HUES6 (cell line): ENCODE data around the gene TBX18.

ENCODE experiments used
- H3K27ac ChIP-seq: 2 replicates; pipeline ENCODE4 v1.7.0; 2013; ENCODE audit warnings: low read depth, mild to moderate bottlenecking, low read length, inconsistent platforms
- H3K27me3 ChIP-seq: 2 replicates; pipeline ENCODE4 v1.6.1; 2013; ENCODE audit warnings: low read length; ENCODE audit not compliant: control insufficient read depth, insufficient read depth
- H3K36me3 ChIP-seq: 2 replicates; pipeline ENCODE4 v1.6.1; 2013; ENCODE audit warnings: low read length; ENCODE audit not compliant: control insufficient read depth, insufficient read depth
- H3K4me1 ChIP-seq: 2 replicates; pipeline ENCODE4 v1.6.1; 2013; ENCODE audit warnings: low read length; ENCODE audit not compliant: control insufficient read depth, insufficient read depth
- H3K4me3 ChIP-seq: 2 replicates; pipeline ENCODE4 v1.5.1; 2013; ENCODE audit warnings: low read depth, low read length
- H3K9ac ChIP-seq: one replicate; pipeline ENCODE4 v1.6.1; 2013; ENCODE audit warnings: mild to moderate bottlenecking, low read length
- H3K9me3 ChIP-seq: 2 replicates; pipeline ENCODE4 v1.6.1; 2013; ENCODE audit warnings: low read depth, low read length; ENCODE audit not compliant: control insufficient read depth, insufficient read depth

Gene TBX18

GRCh38 chr6:84766118-84766798 lies 1.9 kb upstream of the TBX18 start:
- peaks cover 99% of the 10 kb centered on the region for H3K27me3 ChIP-seq

GRCh38 chr6:84763886-84764331 lies 489 bp downstream of the TBX18 start:
- Histone ChIP-seq H3K4me1 (peaks cover 13% of the 10 kb centered on the region; the same call in 1 of the 2 replicates), H3K27ac (no peak overlapping the region), H3K9ac (no peak overlapping the region), H3K36me3 (no peaks in the 10 kb centered on the region), H3K9me3 (no peaks in the 10 kb centered on the region), H3K27me3 (peaks cover 98% of the 10 kb centered on the region), H3K4me3 (peak overlapping the region; percentile 62)

More at GRCh38 chr6:84766118-84766798, 1.9 kb upstream of the TBX18 start:
- Histone ChIP-seq H3K4me3 (peak overlapping the region; percentile 44), H3K9ac (no peak overlapping the region), H3K9me3 (no peaks in the 10 kb centered on the region), H3K4me1 (peaks cover 13% of the 10 kb centered on the region; the same call in 1 of the 2 replicates), H3K27ac (no peak overlapping the region), H3K36me3 (no peaks in the 10 kb centered on the region)

GRCh38 chr6:84763003-84763885 lies 1.2 kb downstream of the TBX18 start:
- peaks cover 93% of the 10 kb centered on the region for H3K27me3 ChIP-seq
- H3K27ac ChIP-seq = no peak overlapping the region
- H3K36me3 ChIP-seq = no peaks in the 10 kb centered on the region
- peaks cover 13% of the 10 kb centered on the region; the same call in 1 of the 2 replicates for H3K4me1 ChIP-seq
- H3K9ac ChIP-seq = peak overlapping the region; percentile 33
- H3K9me3 ChIP-seq = no peaks in the 10 kb centered on the region
- H3K4me3 ChIP-seq = peak overlapping the region; percentile 62

GRCh38 chr6:84762220-84763002 lies 2.0 kb downstream of the TBX18 start:
- no peaks in the 10 kb centered on the region for H3K36me3 ChIP-seq
- H3K9ac ChIP-seq = no peak overlapping the region
- H3K27ac ChIP-seq = no peak overlapping the region
- H3K4me3 ChIP-seq = peak overlapping the region; percentile 62
- H3K4me1 ChIP-seq = peaks cover 11% of the 10 kb centered on the region; the same call in 1 of the 2 replicates
- peaks cover 85% of the 10 kb centered on the region for H3K27me3 ChIP-seq
- no peaks in the 10 kb centered on the region for H3K9me3 ChIP-seq

GRCh38 chr6:84758486-84758885 lies 5.9 kb downstream of the TBX18 start:
- Histone ChIP-seq H3K36me3 (no peaks in the 10 kb centered on the region), H3K27ac (no peak overlapping the region), H3K9me3 (no peaks in the 10 kb centered on the region), H3K27me3 (peaks cover 47% of the 10 kb centered on the region), H3K9ac (no peak overlapping the region), H3K4me1 (0 out of 2 replicates have a peak, but pooled peaks cover 5% of the 10 kb centered on the region), H3K4me3 (no peak overlapping the region)

- Histone ChIP-seq H3K27me3 (peaks cover 41% of the 10 kb centered on the region), H3K4me3 (no peak overlapping the region), H3K9ac (no peak overlapping the region), H3K27ac (no peak overlapping the region), H3K4me1 (no peaks in the 10 kb centered on the region), H3K36me3 (no peaks in the 10 kb centered on the region), H3K9me3 (no peaks in the 10 kb centered on the region)
Observed at GRCh38 chr6:84756877-84757276, 7.5 kb downstream of the TBX18 start.

GRCh38 chr6:84756466-84756865 lies 7.9 kb downstream of the TBX18 start:
- Histone ChIP-seq H3K36me3 (no peaks in the 10 kb centered on the region), H3K9ac (no peak overlapping the region), H3K4me3 (no peak overlapping the region), H3K27me3 (peaks cover 36% of the 10 kb centered on the region), H3K4me1 (no peaks in the 10 kb centered on the region), H3K9me3 (no peaks in the 10 kb centered on the region), H3K27ac (no peak overlapping the region)

- H3K9me3 ChIP-seq = no peaks in the 10 kb centered on the region
- H3K4me1 ChIP-seq = no peaks in the 10 kb centered on the region
- H3K27me3 ChIP-seq = peaks cover 10% of the 10 kb centered on the region; the same call in 1 of the 2 replicates
- no peaks in the 10 kb centered on the region for H3K36me3 ChIP-seq
- no peak overlapping the region for H3K9ac ChIP-seq
- no peak overlapping the region for H3K27ac ChIP-seq
- no peak overlapping the region for H3K4me3 ChIP-seq
Observed at GRCh38 chr6:84753173-84753572, 11.2 kb downstream of the TBX18 start.

- H3K9me3 ChIP-seq = no peaks in the 10 kb centered on the region
- H3K27ac ChIP-seq = no peak overlapping the region
- no peak overlapping the region for H3K9ac ChIP-seq
- no peaks in the 10 kb centered on the region for H3K4me1 ChIP-seq
- H3K36me3 ChIP-seq = no peaks in the 10 kb centered on the region
- no peak overlapping the region for H3K4me3 ChIP-seq
- peaks cover 10% of the 10 kb centered on the region; the same call in 1 of the 2 replicates for H3K27me3 ChIP-seq
Observed at GRCh38 chr6:84752118-84752850, 12.1 kb downstream of the TBX18 start.

- Histone ChIP-seq H3K4me1 (no peaks in the 10 kb centered on the region), H3K27ac (no peak overlapping the region), H3K9me3 (no peaks in the 10 kb centered on the region), H3K4me3 (no peak overlapping the region), H3K27me3 (peaks cover 10% of the 10 kb centered on the region; the same call in 1 of the 2 replicates), H3K36me3 (no peaks in the 10 kb centered on the region), H3K9ac (no peak overlapping the region)
Observed at GRCh38 chr6:84749181-84749580, 15.2 kb downstream of the TBX18 start.
